ENCODE data around the gene CGNL1.

- TF ChIP-seq ZNF202 (tag by site-specific recombination; IDR thresholded peaks at IDR 0.05; ENCODE audit: borderline replicate concordance): no peak
- TF ChIP-seq CTCF (tag by site-specific recombination; IDR thresholded peaks at IDR 0.05): no peak
- no peak for TF ChIP-seq YY1 (tag by site-specific recombination; IDR thresholded peaks at IDR 0.05)
- no peak for TF ChIP-seq ZNF48 (tag by site-specific recombination; IDR thresholded peaks at IDR 0.05)
Observed at GRCh38 chr15:57505056-57505715, 128.9 kb downstream of the CGNL1 start.
